Measurements from ENCODE around the gene GID8.

Gene GID8

GRCh38 chr20:62995481-62995880, 57.5 kb downstream of the GID8 start:
- peaks cover 77% of the 10 kb centered on the region for H3K27me3 ChIP-seq (ENCODE audit: insufficient read depth, low read length)
- no peak overlapping the region for H3K4me3 ChIP-seq (ENCODE audit: low read length)
- H2AFZ ChIP-seq (ENCODE audit: low read depth, low read length): no peak overlapping the region
- H3K9me3 ChIP-seq (ENCODE audit: low read length): peaks cover 8% of the 10 kb centered on the region
- H3K4me1 ChIP-seq (ENCODE audit: insufficient read depth, low read length): peaks cover 15% of the 10 kb centered on the region
- H3K36me3 ChIP-seq (ENCODE audit: insufficient read depth, low read length): no peaks in the 10 kb centered on the region

GRCh38 chr20:62995898-62996595, 58.1 kb downstream of the GID8 start:
- H3K36me3 ChIP-seq (ENCODE audit: insufficient read depth, low read length): no peaks in the 10 kb centered on the region
- H3K4me3 ChIP-seq (ENCODE audit: low read length): no peak overlapping the region
- peaks cover 8% of the 10 kb centered on the region for H3K9me3 ChIP-seq (ENCODE audit: low read length)
- peaks cover 80% of the 10 kb centered on the region for H3K27me3 ChIP-seq (ENCODE audit: insufficient read depth, low read length)
- peaks cover 15% of the 10 kb centered on the region for H3K4me1 ChIP-seq (ENCODE audit: insufficient read depth, low read length)
- H2AFZ ChIP-seq (ENCODE audit: low read depth, low read length): no peak overlapping the region

- peaks cover 8% of the 10 kb centered on the region for H3K9me3 ChIP-seq (ENCODE audit: low read length)
- no peak overlapping the region for H2AFZ ChIP-seq (ENCODE audit: low read depth, low read length)
- no peaks in the 10 kb centered on the region for H3K36me3 ChIP-seq (ENCODE audit: insufficient read depth, low read length)
- no peak overlapping the region for H3K4me3 ChIP-seq (ENCODE audit: low read length)
- peaks cover 79% of the 10 kb centered on the region for H3K27me3 ChIP-seq (ENCODE audit: insufficient read depth, low read length)
- H3K4me1 ChIP-seq (ENCODE audit: insufficient read depth, low read length): peaks cover 15% of the 10 kb centered on the region
Measured at GRCh38 chr20:62996596-62996982, 58.6 kb downstream of the GID8 start.

- no peak overlapping the region for H2AFZ ChIP-seq (ENCODE audit: low read depth, low read length)
- H3K4me1 ChIP-seq (ENCODE audit: insufficient read depth, low read length): peaks cover 15% of the 10 kb centered on the region
- no peak overlapping the region for H3K4me3 ChIP-seq (ENCODE audit: low read length)
- peaks cover 8% of the 10 kb centered on the region for H3K9me3 ChIP-seq (ENCODE audit: low read length)
- peaks cover 79% of the 10 kb centered on the region for H3K27me3 ChIP-seq (ENCODE audit: insufficient read depth, low read length)
- no peaks in the 10 kb centered on the region for H3K36me3 ChIP-seq (ENCODE audit: insufficient read depth, low read length)
Measured at GRCh38 chr20:62997417-62998035, 59.6 kb downstream of the GID8 start.
